Choroid plexus epithelial cell (primary cell): ENCODE results near the gene DPY19L1.
"Not testable (repeated sequence)": the region's sequence is repeated elsewhere in the genome, so short reads cannot be mapped to it uniquely, and the experiment has no call there.

Experiments used
- DNase-seq: peaks from one replicate; pipeline ENCODE4 v3.0.0-alpha.2; 2010; ENCODE audit warnings: low read depth
- H3K4me3 ChIP-seq: 2 replicates; pipeline ENCODE4 v1.5.1; 2011; ENCODE audit warnings: low read depth, mild to moderate bottlenecking, control low read depth, low read length, moderate library complexity
- CTCF ChIP-seq: conservative IDR thresholded peaks from 2 replicates; pipeline ENCODE4 v1.5.1; 2011; ENCODE audit warnings: low read depth, mild to moderate bottlenecking, control low read depth, inconsistent platforms, low read length, moderate library complexity

DPY19L1 gene

GRCh38 chr7:34889951-34890350 is 147.3 kb downstream of the DPY19L1 start:
- no peak for TF ChIP-seq CTCF

GRCh38 chr7:34886856-34887255 is 150.4 kb downstream of the DPY19L1 start:
- TF ChIP-seq CTCF: no peak
- no peak for DNase-seq
- no peak overlapping the region for H3K4me3 ChIP-seq

More at GRCh38 chr7:34889951-34890350, 147.3 kb downstream of the DPY19L1 start:
- no peak overlapping the region for H3K4me3 ChIP-seq
- DNase-seq: no peak

GRCh38 chr7:34883855-34884254 is 153.4 kb downstream of the DPY19L1 start:
- H3K4me3 ChIP-seq, DNase-seq: not testable (repeated sequence)

GRCh38 chr7:34879871-34880270 is 157.4 kb downstream of the DPY19L1 start:
- no peak for TF ChIP-seq CTCF
- no peak for DNase-seq
- no peak overlapping the region for H3K4me3 ChIP-seq

- not testable (repeated sequence) for H3K4me3 ChIP-seq, DNase-seq
These were observed 158.1 kb downstream of the DPY19L1 start for GRCh38 chr7:34878944-34879735.
